Embryonic facial prominence (tissue), 1 donor: Measurements from ENCODE around the gene TSPEAR.

ENCODE experiments used
- DNase-seq: peaks from one replicate; pipeline ENCODE4 v3.0.0-alpha.2; 2016; ENCODE audit errors: extremely low spot score

TSPEAR gene

GRCh38 chr21:44741921-44742320 is 30.5 kb upstream of the TSPEAR start:
- DNase-seq = no peak

GRCh38 chr21:44740742-44741141 is 29.4 kb upstream of the TSPEAR start:
- no peak for DNase-seq

GRCh38 chr21:44739316-44739715 is 27.9 kb upstream of the TSPEAR start:
- DNase-seq = no peak

- no peak for DNase-seq
Observed at GRCh38 chr21:44738621-44739020, 27.2 kb upstream of the TSPEAR start.

- no peak for DNase-seq
Observed at GRCh38 chr21:44737706-44738354, 26.5 kb upstream of the TSPEAR start.

GRCh38 chr21:44736291-44737004 is 25.1 kb upstream of the TSPEAR start:
- no peak for DNase-seq

- DNase-seq = no peak
Observed at GRCh38 chr21:44735821-44736220, 24.4 kb upstream of the TSPEAR start.

GRCh38 chr21:44734841-44735240 is 23.5 kb upstream of the TSPEAR start:
- no peak for DNase-seq

GRCh38 chr21:44734026-44734745 is 22.8 kb upstream of the TSPEAR start:
- DNase-seq = no peak

GRCh38 chr21:44732956-44733355 is 21.6 kb upstream of the TSPEAR start:
- DNase-seq = no peak

- no peak for DNase-seq
Observed at GRCh38 chr21:44732263-44732662, 20.9 kb upstream of the TSPEAR start.

GRCh38 chr21:44730951-44731579 is 19.7 kb upstream of the TSPEAR start:
- no peak for DNase-seq

GRCh38 chr21:44730028-44730395 is 18.6 kb upstream of the TSPEAR start:
- DNase-seq = no peak

- no peak for DNase-seq
Observed at GRCh38 chr21:44729336-44730027, 18.1 kb upstream of the TSPEAR start.

- DNase-seq = no peak
Observed at GRCh38 chr21:44728716-44729115, 17.3 kb upstream of the TSPEAR start.

GRCh38 chr21:44727757-44728156 is 16.4 kb upstream of the TSPEAR start:
- no peak for DNase-seq

- DNase-seq = no peak
Observed at GRCh38 chr21:44727321-44727720, 15.9 kb upstream of the TSPEAR start.

GRCh38 chr21:44726826-44727225 is 15.5 kb upstream of the TSPEAR start:
- DNase-seq = no peak

- DNase-seq = no peak
Observed at GRCh38 chr21:44724926-44725325, 13.6 kb upstream of the TSPEAR start.

- no peak for DNase-seq
Observed at GRCh38 chr21:44724196-44724595, 12.8 kb upstream of the TSPEAR start.

GRCh38 chr21:44723177-44724131 is 12.1 kb upstream of the TSPEAR start:
- DNase-seq = peak; percentile 20
